GM13977 (cell line): ENCODE results near the gene ERFE.

Experiments used
- DNase-seq: peaks from one replicate; pipeline ENCODE4 v3.0.0; 2012; ENCODE audit warnings: low spot score
- CTCF ChIP-seq: IDR thresholded peaks from 2 replicates; pipeline ENCODE4 v1.5.1; 2012; ENCODE audit warnings: mild to moderate bottlenecking, control low read depth; ENCODE audit not compliant: insufficient read depth; ENCODE audit errors: extremely low read depth, missing control alignments
- in situ Hi-C: fragments of 300-500 bp; cut with MboI; formaldehyde crosslinking; loops from one replicate; pipeline ENCODE4 v1.12.0; 2022; ENCODE audit warnings: low sequenced_read_pairs, low pct_unique_long_range_greater_than_20kb, mixed read lengths, inconsistent platforms; ENCODE audit not compliant: unreplicated experiment

ERFE gene

DNA sequence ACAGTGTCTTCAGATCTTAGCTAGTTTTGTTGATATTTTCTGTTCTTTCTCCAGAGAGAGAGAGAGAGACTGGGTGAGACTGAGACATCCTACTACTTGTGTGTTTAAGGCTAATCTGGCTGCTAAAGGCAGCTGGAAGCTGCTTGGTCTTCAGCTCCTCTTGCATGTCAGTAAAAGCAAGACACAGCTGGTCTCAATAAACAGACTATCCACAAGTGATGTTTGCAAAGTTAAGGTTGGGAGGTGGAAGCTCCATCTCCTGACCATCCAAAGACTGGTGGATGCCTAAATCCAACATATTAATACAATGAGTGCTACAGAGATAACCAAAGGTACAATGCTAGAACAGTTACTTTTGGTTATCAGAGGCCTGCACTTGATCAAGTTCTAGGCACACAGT, 17.8 kb downstream of the ERFE start:
- DNase-seq = no peak
- in situ Hi-C loops = no loop called here
- TF ChIP-seq CTCF = no peak

- DNase-seq = no peak
- no peak for TF ChIP-seq CTCF
- in situ Hi-C loops = no loop called here
These were observed 21.8 kb downstream of the ERFE start for GRCh38 chr2:238180554-238180953.

GRCh38 chr2:238182362-238182761, 23.6 kb downstream of the ERFE start:
- no peak for TF ChIP-seq CTCF
- in situ Hi-C loops = no loop called here
- no peak for DNase-seq

DNA sequence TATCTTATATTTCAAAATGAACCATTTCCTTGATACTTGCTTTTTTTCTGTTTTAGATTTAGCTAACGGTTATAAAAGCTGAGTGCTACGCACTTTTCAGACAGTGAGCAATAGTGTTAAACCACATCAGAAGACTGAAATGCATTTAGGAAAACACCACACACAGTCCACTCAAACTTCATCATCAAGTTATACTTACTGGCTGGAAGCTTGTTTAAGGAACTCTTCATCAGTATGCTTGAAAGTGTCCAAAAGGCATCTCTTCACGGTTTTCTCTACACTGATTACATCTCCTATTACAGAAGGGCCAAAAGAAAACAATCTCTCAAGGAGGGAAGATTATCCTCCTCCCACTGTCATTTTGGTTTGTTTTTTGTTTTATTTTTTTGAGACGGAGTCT, 25.1 kb downstream of the ERFE start:
- no peak for DNase-seq
- no peak for TF ChIP-seq CTCF
- in situ Hi-C loops = no loop called here

GRCh38 chr2:238187618-238188548, 29.1 kb downstream of the ERFE start:
- DNase-seq = no peak
- in situ Hi-C loops = no loop called here
- TF ChIP-seq CTCF = no peak

DNA sequence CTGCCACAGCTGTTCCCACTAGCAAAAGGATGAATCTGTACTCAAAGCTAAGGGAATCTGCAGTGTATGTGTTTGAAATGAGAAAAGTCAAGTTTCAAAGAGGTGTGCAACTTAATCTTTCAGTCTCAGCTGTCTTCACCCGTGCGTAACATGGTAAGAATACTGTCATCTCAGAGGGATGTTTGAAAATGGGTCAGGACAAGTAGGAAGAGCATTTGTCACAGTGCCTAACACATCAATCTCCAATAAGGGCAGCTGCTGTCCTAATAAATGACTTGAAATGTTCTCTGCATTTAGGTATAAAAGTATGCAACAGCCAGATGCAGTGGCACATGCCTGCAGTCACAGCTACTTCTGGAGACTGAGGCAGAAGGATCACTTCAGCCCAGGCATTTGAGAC, 31.7 kb downstream of the ERFE start:
- no peak for DNase-seq
- TF ChIP-seq CTCF = no peak
- in situ Hi-C loops = no loop called here
